SKM-1 treated with dmso at 0.1 percent for 144 hours (cell line): Measurements from ENCODE around the gene TELO2.

Source experiments
- DNase-seq: peaks from one replicate; lab custom pipeline; 2025; ENCODE audit not compliant: unreplicated experiment; lab: John Stamatoyannopoulos, UW

TELO2 gene

GRCh38 chr16:1492923-1493745 lies at the start of gene TELO2:
Gene TELO2 (plus strand): TSS chr16:1493360. CDS start chr16:1494282, 922 bp downstream.
- peak; percentile 62 for DNase-seq

- DNase-seq, result no peak
Observed at GRCh38 chr16:1443403-1443973, 49.7 kb upstream of the TELO2 start.

GRCh38 chr16:1443980-1444729 lies 49.0 kb upstream of the TELO2 start, which contains the start of gene CCDC154:
Gene CCDC154 (minus strand): TSS chr16:1444556. CDS start chr16:1444322, 234 bp downstream.
- DNase-seq, result no peak

- no peak for DNase-seq
Observed at GRCh38 chr16:1444730-1445517, 48.2 kb upstream of the TELO2 start.

GRCh38 chr16:1445518-1446203 lies 47.5 kb upstream of the TELO2 start:
- DNase-seq, result no peak

GRCh38 chr16:1446296-1447080 lies 46.7 kb upstream of the TELO2 start:
- DNase-seq, result no peak

GRCh38 chr16:1447965-1448364 lies 45.2 kb upstream of the TELO2 start:
- no peak for DNase-seq

GRCh38 chr16:1448536-1449116 lies 44.5 kb upstream of the TELO2 start:
- no peak for DNase-seq

GRCh38 chr16:1449201-1449788 lies 43.9 kb upstream of the TELO2 start:
- DNase-seq, result no peak

- no peak for DNase-seq
Observed at GRCh38 chr16:1450218-1450617, 42.9 kb upstream of the TELO2 start.

GRCh38 chr16:1450841-1451240 lies 42.3 kb upstream of the TELO2 start:
- DNase-seq, result no peak

GRCh38 chr16:1451702-1452392 lies 41.3 kb upstream of the TELO2 start:
- DNase-seq, result no peak

GRCh38 chr16:1452530-1452929 lies 40.6 kb upstream of the TELO2 start:
- DNase-seq, result no peak

GRCh38 chr16:1453316-1453715 lies 39.8 kb upstream of the TELO2 start:
- DNase-seq, result no peak

- DNase-seq, result no peak
Observed at GRCh38 chr16:1454561-1454960, 38.6 kb upstream of the TELO2 start.

- no peak for DNase-seq
Observed at GRCh38 chr16:1455190-1456171, 37.7 kb upstream of the TELO2 start.

- no peak for DNase-seq
Observed at GRCh38 chr16:1456951-1457350, 36.2 kb upstream of the TELO2 start.
